ES-I3 (cell line): ENCODE results near the gene AIFM3.
A peak's percentile ranks its signal among the peaks of the same experiment; 100 is the strongest.

Experiments
- H3K36me3 ChIP-seq: 2 replicates; pipeline ENCODE4 v1.6.1; 2013; ENCODE audit warnings: mild to moderate bottlenecking, low read length, control low read depth, moderate library complexity; ENCODE audit not compliant: insufficient read depth
- H3K4me1 ChIP-seq: 2 replicates; pipeline ENCODE4 v1.6.1; 2013; ENCODE audit warnings: mild to moderate bottlenecking, control low read depth, low read length; ENCODE audit not compliant: insufficient read depth
- H3K9ac ChIP-seq: 2 replicates; pipeline ENCODE4 v1.6.1; 2013; ENCODE audit warnings: low read depth, mild to moderate bottlenecking, low read length, moderate library complexity
- H3K9me3 ChIP-seq: 2 replicates; pipeline ENCODE4 v1.6.1; 2013; ENCODE audit warnings: mild to moderate bottlenecking, low read length, moderate library complexity; ENCODE audit not compliant: control insufficient read depth, insufficient read depth

Gene AIFM3

GRCh38 chr22:20948450-20948849 lies 18.6 kb upstream of the AIFM3 start:
- H3K9ac ChIP-seq: no peak overlapping the region
- peaks cover 23% of the 10 kb centered on the region for H3K36me3 ChIP-seq
- no peaks in the 10 kb centered on the region for H3K4me1 ChIP-seq
- no peaks in the 10 kb centered on the region for H3K9me3 ChIP-seq

GRCh38 chr22:20948989-20949388 lies 18.1 kb upstream of the AIFM3 start:
- Histone ChIP-seq H3K9ac (no peak overlapping the region), H3K36me3 (peaks cover 23% of the 10 kb centered on the region), H3K4me1 (no peaks in the 10 kb centered on the region), H3K9me3 (no peaks in the 10 kb centered on the region)

GRCh38 chr22:20949698-20950183 lies 17.3 kb upstream of the AIFM3 start:
- Histone ChIP-seq H3K4me1 (no peaks in the 10 kb centered on the region), H3K9me3 (no peaks in the 10 kb centered on the region), H3K36me3 (peaks cover 23% of the 10 kb centered on the region), H3K9ac (no peak overlapping the region)

- Histone ChIP-seq H3K4me1 (no peaks in the 10 kb centered on the region; the same call in 1 of the 2 replicates), H3K36me3 (peaks cover 23% of the 10 kb centered on the region), H3K9ac (no peak overlapping the region), H3K9me3 (no peaks in the 10 kb centered on the region)
These were observed 15.7 kb upstream of the AIFM3 start for GRCh38 chr22:20951151-20951931.

GRCh38 chr22:20951932-20952380 lies 15.1 kb upstream of the AIFM3 start:
- H3K9me3 ChIP-seq: no peaks in the 10 kb centered on the region

GRCh38 chr22:20952544-20953341 lies 14.3 kb upstream of the AIFM3 start:
- no peaks in the 10 kb centered on the region for H3K9me3 ChIP-seq
- H3K36me3 ChIP-seq: peaks cover 23% of the 10 kb centered on the region
- H3K9ac ChIP-seq: no peak overlapping the region
- no peaks in the 10 kb centered on the region; the same call in 1 of the 2 replicates for H3K4me1 ChIP-seq

More at GRCh38 chr22:20951932-20952380, 15.1 kb upstream of the AIFM3 start:
- peaks cover 23% of the 10 kb centered on the region for H3K36me3 ChIP-seq
- no peak overlapping the region for H3K9ac ChIP-seq
- H3K4me1 ChIP-seq: no peaks in the 10 kb centered on the region; the same call in 1 of the 2 replicates

GRCh38 chr22:20953342-20953608 lies 13.8 kb upstream of the AIFM3 start:
- Histone ChIP-seq H3K36me3 (peaks cover 23% of the 10 kb centered on the region), H3K4me1 (peaks cover 3% of the 10 kb centered on the region), H3K9ac (no peak overlapping the region), H3K9me3 (no peaks in the 10 kb centered on the region)

- Histone ChIP-seq H3K9ac (no peak overlapping the region), H3K4me1 (peaks cover 6% of the 10 kb centered on the region), H3K36me3 (peaks cover 23% of the 10 kb centered on the region), H3K9me3 (no peaks in the 10 kb centered on the region)
These were observed 13.2 kb upstream of the AIFM3 start for GRCh38 chr22:20953668-20954500.

- no peak overlapping the region for H3K9ac ChIP-seq
- no peaks in the 10 kb centered on the region for H3K9me3 ChIP-seq
- peaks cover 6% of the 10 kb centered on the region for H3K4me1 ChIP-seq
- peaks cover 14% of the 10 kb centered on the region for H3K36me3 ChIP-seq
These were observed 11.5 kb upstream of the AIFM3 start for GRCh38 chr22:20955548-20955947.

GRCh38 chr22:20956258-20957101 lies 10.6 kb upstream of the AIFM3 start:
- no peaks in the 10 kb centered on the region for H3K9me3 ChIP-seq
- H3K4me1 ChIP-seq: peaks cover 6% of the 10 kb centered on the region
- H3K9ac ChIP-seq: peak overlapping the region; percentile 60
- H3K36me3 ChIP-seq: peaks cover 5% of the 10 kb centered on the region

- H3K4me1 ChIP-seq: peaks cover 9% of the 10 kb centered on the region
- H3K9ac ChIP-seq: peak overlapping the region; percentile 60
- peaks cover 3% of the 10 kb centered on the region; the same call in 1 of the 2 replicates for H3K36me3 ChIP-seq
- H3K9me3 ChIP-seq: no peaks in the 10 kb centered on the region
These were observed 9.9 kb upstream of the AIFM3 start for GRCh38 chr22:20957102-20957682.

GRCh38 chr22:20957683-20958431 lies 9.2 kb upstream of the AIFM3 start:
- H3K4me1 ChIP-seq: peaks cover 9% of the 10 kb centered on the region

More at GRCh38 chr22:20957683-20958431, 9.2 kb upstream of the AIFM3 start:
- Histone ChIP-seq H3K9ac (peak overlapping the region; percentile 60), H3K9me3 (no peaks in the 10 kb centered on the region), H3K36me3 (peaks cover 3% of the 10 kb centered on the region; the same call in 1 of the 2 replicates)
